IPS-15b (cell line): ENCODE data around the gene NR3C2.

Experiments used
- H3K27me3 ChIP-seq: one replicate; pipeline ENCODE4 v1.6.1; 2013; ENCODE audit warnings: low read length; ENCODE audit not compliant: control insufficient read depth, insufficient read depth
- H3K36me3 ChIP-seq: one replicate; pipeline ENCODE4 v1.6.1; 2013; ENCODE audit warnings: low read length; ENCODE audit not compliant: control insufficient read depth, insufficient read depth
- H3K4me1 ChIP-seq: one replicate; pipeline ENCODE4 v1.6.1; 2013; ENCODE audit warnings: mild to moderate bottlenecking, low read length; ENCODE audit not compliant: control insufficient read depth, insufficient read depth
- H3K4me3 ChIP-seq: one replicate; pipeline ENCODE4 v1.5.1; 2013; ENCODE audit warnings: low read depth, low read length
- H3K9ac ChIP-seq: one replicate; pipeline ENCODE4 v1.6.1; 2013; ENCODE audit warnings: low read depth, mild to moderate bottlenecking, low read length
- H3K9me3 ChIP-seq: one replicate; pipeline ENCODE4 v1.6.1; 2013; ENCODE audit warnings: mild to moderate bottlenecking, low read length; ENCODE audit not compliant: control insufficient read depth, insufficient read depth

The NR3C2 gene

GRCh38 chr4:148299337-148299736 is 142.9 kb downstream of the NR3C2 start:
- no peaks in the 10 kb centered on the region for H3K4me1 ChIP-seq
- no peaks in the 10 kb centered on the region for H3K27me3 ChIP-seq
- no peaks in the 10 kb centered on the region for H3K9me3 ChIP-seq
- H3K9ac ChIP-seq: no peak overlapping the region
- H3K36me3 ChIP-seq: no peaks in the 10 kb centered on the region
- H3K4me3 ChIP-seq: no peak overlapping the region

GRCh38 chr4:148296498-148296897 is 145.7 kb downstream of the NR3C2 start:
- no peaks in the 10 kb centered on the region for H3K9me3 ChIP-seq
- no peak overlapping the region for H3K4me3 ChIP-seq
- H3K9ac ChIP-seq: no peak overlapping the region
- H3K4me1 ChIP-seq: no peaks in the 10 kb centered on the region
- H3K36me3 ChIP-seq: no peaks in the 10 kb centered on the region
- no peaks in the 10 kb centered on the region for H3K27me3 ChIP-seq

- Histone ChIP-seq H3K9ac (no peak overlapping the region), H3K9me3 (no peaks in the 10 kb centered on the region), H3K4me3 (no peak overlapping the region), H3K4me1 (no peaks in the 10 kb centered on the region), H3K36me3 (no peaks in the 10 kb centered on the region), H3K27me3 (no peaks in the 10 kb centered on the region)
Observed at GRCh38 chr4:148295642-148296041, 146.6 kb downstream of the NR3C2 start.

GRCh38 chr4:148293571-148293970 is 148.6 kb downstream of the NR3C2 start:
- Histone ChIP-seq H3K4me3 (no peak overlapping the region), H3K36me3 (no peaks in the 10 kb centered on the region), H3K27me3 (no peaks in the 10 kb centered on the region), H3K9me3 (no peaks in the 10 kb centered on the region), H3K9ac (no peak overlapping the region), H3K4me1 (peaks cover 2% of the 10 kb centered on the region)

GRCh38 chr4:148292686-148293085 is 149.5 kb downstream of the NR3C2 start:
- H3K4me1 ChIP-seq: peaks cover 2% of the 10 kb centered on the region
- H3K36me3 ChIP-seq: no peaks in the 10 kb centered on the region
- H3K9ac ChIP-seq: no peak overlapping the region
- no peaks in the 10 kb centered on the region for H3K9me3 ChIP-seq
- no peak overlapping the region for H3K4me3 ChIP-seq
- no peaks in the 10 kb centered on the region for H3K27me3 ChIP-seq

GRCh38 chr4:148289740-148290139 is 152.5 kb downstream of the NR3C2 start:
- Histone ChIP-seq H3K4me3 (no peak overlapping the region), H3K9me3 (no peaks in the 10 kb centered on the region), H3K27me3 (no peaks in the 10 kb centered on the region), H3K9ac (no peak overlapping the region), H3K36me3 (no peaks in the 10 kb centered on the region), H3K4me1 (peaks cover 2% of the 10 kb centered on the region)

GRCh38 chr4:148288448-148288847 is 153.8 kb downstream of the NR3C2 start:
- Histone ChIP-seq H3K27me3 (no peaks in the 10 kb centered on the region), H3K9me3 (no peaks in the 10 kb centered on the region)

GRCh38 chr4:148287111-148287510 is 155.1 kb downstream of the NR3C2 start:
- peaks cover 2% of the 10 kb centered on the region for H3K4me1 ChIP-seq
- H3K27me3 ChIP-seq: no peaks in the 10 kb centered on the region
- H3K9ac ChIP-seq: no peak overlapping the region
- H3K9me3 ChIP-seq: no peaks in the 10 kb centered on the region
- H3K4me3 ChIP-seq: no peak overlapping the region
- no peaks in the 10 kb centered on the region for H3K36me3 ChIP-seq

More at GRCh38 chr4:148288448-148288847, 153.8 kb downstream of the NR3C2 start:
- Histone ChIP-seq H3K9ac (no peak overlapping the region), H3K36me3 (no peaks in the 10 kb centered on the region), H3K4me3 (no peak overlapping the region), H3K4me1 (peaks cover 2% of the 10 kb centered on the region)

GRCh38 chr4:148286012-148286411 is 156.2 kb downstream of the NR3C2 start:
- H3K4me3 ChIP-seq: no peak overlapping the region
- no peaks in the 10 kb centered on the region for H3K9me3 ChIP-seq
- peaks cover 2% of the 10 kb centered on the region for H3K4me1 ChIP-seq
- no peaks in the 10 kb centered on the region for H3K36me3 ChIP-seq
- H3K9ac ChIP-seq: no peak overlapping the region
- no peaks in the 10 kb centered on the region for H3K27me3 ChIP-seq

GRCh38 chr4:148283665-148284064 is 158.5 kb downstream of the NR3C2 start:
- no peaks in the 10 kb centered on the region for H3K27me3 ChIP-seq
- H3K9ac ChIP-seq: no peak overlapping the region
- H3K36me3 ChIP-seq: no peaks in the 10 kb centered on the region
- H3K9me3 ChIP-seq: no peaks in the 10 kb centered on the region
- H3K4me1 ChIP-seq: no peaks in the 10 kb centered on the region
- no peak overlapping the region for H3K4me3 ChIP-seq

- H3K9ac ChIP-seq: no peak overlapping the region
- H3K9me3 ChIP-seq: no peaks in the 10 kb centered on the region
- no peaks in the 10 kb centered on the region for H3K4me1 ChIP-seq
- H3K27me3 ChIP-seq: no peaks in the 10 kb centered on the region
- H3K36me3 ChIP-seq: no peaks in the 10 kb centered on the region
- H3K4me3 ChIP-seq: no peak overlapping the region
Observed at GRCh38 chr4:148278310-148278709, 163.9 kb downstream of the NR3C2 start.

- no peaks in the 10 kb centered on the region for H3K4me1 ChIP-seq
- no peak overlapping the region for H3K9ac ChIP-seq
- no peak overlapping the region for H3K4me3 ChIP-seq
- H3K27me3 ChIP-seq: no peaks in the 10 kb centered on the region
- no peaks in the 10 kb centered on the region for H3K36me3 ChIP-seq
- H3K9me3 ChIP-seq: no peaks in the 10 kb centered on the region
Observed at GRCh38 chr4:148275266-148275665, 166.9 kb downstream of the NR3C2 start.
